GM12891 (cell line): ENCODE results near the gene ZFP42.

Experiments used
- POLR2A ChIP-seq: IDR thresholded peaks from 2 replicates; pipeline ENCODE4 v1.6.1; 2011; ENCODE audit warnings: low read depth, low read length, control low read depth
- POLR2AphosphoS5 ChIP-seq: IDR thresholded peaks from 2 replicates; pipeline ENCODE4 v1.6.1; 2011; ENCODE audit warnings: low read depth, low read length, control low read depth
- SPI1 ChIP-seq: IDR thresholded peaks from 2 replicates; pipeline ENCODE4 v1.6.1; 2011; ENCODE audit warnings: low read depth, low read length, control low read depth
- TAF1 ChIP-seq: IDR thresholded peaks from 2 replicates; pipeline ENCODE4 v1.6.1; 2011; ENCODE audit warnings: low read depth, low read length, control low read depth

DNA sequence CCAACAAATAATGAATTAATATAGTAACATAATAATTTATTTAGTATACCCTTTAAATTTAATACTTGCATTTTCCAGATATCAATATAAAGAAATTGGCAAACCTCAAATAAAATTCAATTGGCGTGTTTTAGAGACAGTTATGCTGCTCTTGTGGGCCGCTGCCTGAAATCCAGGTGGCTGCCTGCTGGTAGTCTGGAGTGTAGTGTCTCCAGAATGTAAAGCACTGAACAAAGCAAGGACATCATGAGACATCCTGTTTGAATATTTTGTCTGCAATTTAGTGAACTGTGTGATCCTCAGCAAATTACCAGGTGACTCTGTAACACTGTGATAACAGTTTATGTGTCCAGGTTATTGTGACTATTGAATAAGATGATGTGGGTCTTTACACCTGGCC is 29.9 kb downstream of the ZFP42 start:
- TF ChIP-seq POLR2A (no peak), POLR2AphosphoS5 (no peak), TAF1 (no peak), SPI1 (no peak)
